ENCODE measurements around the gene RGS6. TPM values are rescaled to one million over a fixed set of nuclear protein-coding genes. Genes with fewer than 3 reads are reported as not detected.
A peak's percentile ranks its signal among the peaks of the same experiment; 100 is the strongest.

RGS6 gene
- polyA plus RNA-seq, 3 donors = not detected

DNA sequence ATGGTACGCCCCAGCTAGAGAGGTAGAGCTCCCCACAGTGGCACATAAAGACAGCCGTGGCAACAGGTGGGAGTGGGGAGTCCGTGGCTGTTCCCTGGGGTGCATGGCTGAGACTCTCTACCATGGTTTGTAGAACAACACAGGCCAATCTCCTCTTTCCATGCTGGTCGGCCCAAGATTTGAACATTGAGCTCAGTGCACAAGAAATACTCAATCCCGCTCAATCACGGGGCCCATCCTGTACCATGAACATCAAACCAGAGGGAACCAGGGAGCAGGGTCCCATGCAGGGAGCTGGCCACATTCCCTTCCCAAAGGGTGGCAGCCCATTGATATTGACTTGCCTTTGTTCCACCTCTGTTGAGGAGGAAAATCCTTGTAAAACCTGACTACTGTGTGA lies 608.6 kb downstream of the RGS6 start:
- Mint-ChIP-seq H3K36me3 (peaks cover 0 to 11% of the 10 kb centered on the region in 2 donors), H3K4me3 (no peak overlapping the region)

DNA sequence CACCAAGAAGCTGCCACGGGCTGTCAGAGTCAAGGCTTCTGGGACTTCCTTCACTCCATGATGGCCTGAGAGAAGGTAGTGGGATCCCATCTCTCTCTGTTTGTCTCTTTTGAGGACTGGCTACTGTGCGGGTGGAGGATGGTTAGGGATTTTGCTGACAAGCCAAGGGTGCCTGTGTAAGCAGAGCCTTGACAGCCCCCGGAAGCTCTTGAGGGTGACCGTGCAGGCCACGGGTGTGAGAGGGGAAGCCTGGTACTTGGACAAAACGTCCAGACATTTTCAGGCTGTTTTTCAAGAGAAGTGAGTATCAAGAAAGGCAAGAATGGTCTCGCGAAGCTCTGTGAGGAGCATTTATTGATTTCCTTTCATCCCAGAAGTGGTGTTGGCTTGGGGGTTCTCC lies 609.3 kb downstream of the RGS6 start:
- WGBS (ENCODE audit: insufficient coverage) = 85% methylated on average over 4 of the region's 8 CpGs
- H3K4me3 ChIP-seq (replicated peaks in 1 of 3; ENCODE audit: low read depth in 2 of 3, low read length in 3 of 3) = no peak overlapping the region
- TF ChIP-seq, protein P1, sequence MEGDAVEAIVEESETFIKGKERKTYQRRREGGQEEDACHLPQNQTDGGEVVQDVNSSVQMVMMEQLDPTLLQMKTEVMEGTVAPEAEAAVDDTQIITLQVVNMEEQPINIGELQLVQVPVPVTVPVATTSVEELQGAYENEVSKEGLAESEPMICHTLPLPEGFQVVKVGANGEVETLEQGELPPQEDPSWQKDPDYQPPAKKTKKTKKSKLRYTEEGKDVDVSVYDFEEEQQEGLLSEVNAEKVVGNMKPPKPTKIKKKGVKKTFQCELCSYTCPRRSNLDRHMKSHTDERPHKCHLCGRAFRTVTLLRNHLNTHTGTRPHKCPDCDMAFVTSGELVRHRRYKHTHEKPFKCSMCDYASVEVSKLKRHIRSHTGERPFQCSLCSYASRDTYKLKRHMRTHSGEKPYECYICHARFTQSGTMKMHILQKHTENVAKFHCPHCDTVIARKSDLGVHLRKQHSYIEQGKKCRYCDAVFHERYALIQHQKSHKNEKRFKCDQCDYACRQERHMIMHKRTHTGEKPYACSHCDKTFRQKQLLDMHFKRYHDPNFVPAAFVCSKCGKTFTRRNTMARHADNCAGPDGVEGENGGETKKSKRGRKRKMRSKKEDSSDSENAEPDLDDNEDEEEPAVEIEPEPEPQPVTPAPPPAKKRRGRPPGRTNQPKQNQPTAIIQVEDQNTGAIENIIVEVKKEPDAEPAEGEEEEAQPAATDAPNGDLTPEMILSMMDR (IDR thresholded peaks at IDR 0.05) = no peak
- no peaks in the 10 kb centered on the region for H4K20me1 ChIP-seq (ENCODE audit: insufficient read depth, low read length)
- no peak overlapping the region for H3K9ac ChIP-seq (ENCODE audit: insufficient read depth, low read length, poor library complexity, severe bottlenecking)
- peaks cover 0 to 3% (median 0%) of the 10 kb centered on the region in 7 donors for H3K9me3 Mint-ChIP-seq
- no peak overlapping the region for H3K4me3 Mint-ChIP-seq
- intact Hi-C loops (cut with micrococcal nuclease) = no loop called here
- no peak overlapping the region for H3K27ac Mint-ChIP-seq
- H3K27me3 ChIP-seq (ENCODE audit: control insufficient read depth in 2 of 2, insufficient read depth in 2 of 2, low read length in 2 of 2) = peaks cover 0 to 8% of the 10 kb centered on the region in 2 donors
- H3K9me3 ChIP-seq (replicated peaks in 1 of 2; ENCODE audit: control insufficient read depth in 1 of 2, insufficient read depth in 1 of 2, low read length in 2 of 2) = no peaks in the 10 kb centered on the region
- no peaks in the 10 kb centered on the region for H3K79me2 ChIP-seq (ENCODE audit: insufficient read depth, low read length)
- H3K36me3 ChIP-seq (replicated peaks in 1 of 2; ENCODE audit: control insufficient read depth in 1 of 2, insufficient read depth in 2 of 2, low read length in 2 of 2) = no peaks in the 10 kb centered on the region
- peaks cover 13 to 50% (median 40%) of the 10 kb centered on the region in 3 donors for H3K27me3 Mint-ChIP-seq (ENCODE audit: low read depth in 3 of 3)
- peaks cover 43 to 49% of the 10 kb centered on the region in 2 donors for H3K4me1 ChIP-seq (ENCODE audit: control insufficient read depth in 1 of 2, insufficient read depth in 2 of 2, low read length in 2 of 2)
- peaks cover 0 to 11% of the 10 kb centered on the region in 2 donors for H3K36me3 Mint-ChIP-seq
- no peak for DNase-seq
- H2AFZ ChIP-seq (ENCODE audit: insufficient read depth, low read depth, low read length, poor library complexity, severe bottlenecking) = no peak overlapping the region
- H3K27ac ChIP-seq (ENCODE audit: low read depth in 1 of 2, low read length in 2 of 2) = no peak overlapping the region
- H3K4me1 Mint-ChIP-seq = peaks cover 46% of the 10 kb centered on the region
- no peak overlapping the region for H3K4me2 ChIP-seq (replicated peaks; ENCODE audit: extremely low read depth, low read length, poor library complexity, severe bottlenecking)

More for the DNA sequence above, 608.6 kb downstream of the RGS6 start:
- WGBS (ENCODE audit: insufficient coverage) = 93% methylated on average over 3 of the region's 6 CpGs
- no peaks in the 10 kb centered on the region for H3K36me3 ChIP-seq (replicated peaks in 1 of 2; ENCODE audit: control insufficient read depth in 1 of 2, insufficient read depth in 2 of 2, low read length in 2 of 2)
- no peaks in the 10 kb centered on the region for H3K79me2 ChIP-seq (ENCODE audit: insufficient read depth, low read length)
- peak overlapping the region in 1 of 7 donors; percentile 25 for H3K27ac Mint-ChIP-seq
- peaks cover 0 to 8% of the 10 kb centered on the region in 2 donors for H3K27me3 ChIP-seq (ENCODE audit: control insufficient read depth in 2 of 2, insufficient read depth in 2 of 2, low read length in 2 of 2)
- H3K4me2 ChIP-seq (replicated peaks; ENCODE audit: extremely low read depth, low read length, poor library complexity, severe bottlenecking) = no peak overlapping the region
- intact Hi-C loops (cut with micrococcal nuclease) = no loop called here
- DNase-seq = no peak
- no peak overlapping the region for H3K27ac ChIP-seq (ENCODE audit: low read depth in 1 of 2, low read length in 2 of 2)
- TF ChIP-seq, protein P1 (IDR thresholded peaks at IDR 0.05) = no peak
- peaks cover 53% of the 10 kb centered on the region for H3K4me1 Mint-ChIP-seq
- peaks cover 0 to 3% (median 2%) of the 10 kb centered on the region in 7 donors for H3K9me3 Mint-ChIP-seq
- H3K9me3 ChIP-seq (replicated peaks in 1 of 2; ENCODE audit: control insufficient read depth in 1 of 2, insufficient read depth in 1 of 2, low read length in 2 of 2) = no peaks in the 10 kb centered on the region
- no peak overlapping the region for H3K9ac ChIP-seq (ENCODE audit: insufficient read depth, low read length, poor library complexity, severe bottlenecking)
- H2AFZ ChIP-seq (ENCODE audit: insufficient read depth, low read depth, low read length, poor library complexity, severe bottlenecking) = no peak overlapping the region
- H4K20me1 ChIP-seq (ENCODE audit: insufficient read depth, low read length) = no peaks in the 10 kb centered on the region
- no peak overlapping the region for H3K4me3 ChIP-seq (replicated peaks in 1 of 3; ENCODE audit: low read depth in 2 of 3, low read length in 3 of 3)
- peaks cover 50 to 56% of the 10 kb centered on the region in 2 donors for H3K4me1 ChIP-seq (ENCODE audit: control insufficient read depth in 1 of 2, insufficient read depth in 2 of 2, low read length in 2 of 2)
- peaks cover 15 to 46% (median 37%) of the 10 kb centered on the region in 3 donors for H3K27me3 Mint-ChIP-seq (ENCODE audit: low read depth in 3 of 3)
